ENCODE results near the gene MACROD2.

The MACROD2 gene

GRCh38 chr20:14732343-14732742, 737.0 kb downstream of the MACROD2 start:
- TF ChIP-seq, protein P1, sequence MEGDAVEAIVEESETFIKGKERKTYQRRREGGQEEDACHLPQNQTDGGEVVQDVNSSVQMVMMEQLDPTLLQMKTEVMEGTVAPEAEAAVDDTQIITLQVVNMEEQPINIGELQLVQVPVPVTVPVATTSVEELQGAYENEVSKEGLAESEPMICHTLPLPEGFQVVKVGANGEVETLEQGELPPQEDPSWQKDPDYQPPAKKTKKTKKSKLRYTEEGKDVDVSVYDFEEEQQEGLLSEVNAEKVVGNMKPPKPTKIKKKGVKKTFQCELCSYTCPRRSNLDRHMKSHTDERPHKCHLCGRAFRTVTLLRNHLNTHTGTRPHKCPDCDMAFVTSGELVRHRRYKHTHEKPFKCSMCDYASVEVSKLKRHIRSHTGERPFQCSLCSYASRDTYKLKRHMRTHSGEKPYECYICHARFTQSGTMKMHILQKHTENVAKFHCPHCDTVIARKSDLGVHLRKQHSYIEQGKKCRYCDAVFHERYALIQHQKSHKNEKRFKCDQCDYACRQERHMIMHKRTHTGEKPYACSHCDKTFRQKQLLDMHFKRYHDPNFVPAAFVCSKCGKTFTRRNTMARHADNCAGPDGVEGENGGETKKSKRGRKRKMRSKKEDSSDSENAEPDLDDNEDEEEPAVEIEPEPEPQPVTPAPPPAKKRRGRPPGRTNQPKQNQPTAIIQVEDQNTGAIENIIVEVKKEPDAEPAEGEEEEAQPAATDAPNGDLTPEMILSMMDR (IDR thresholded peaks at IDR 0.05; ENCODE audit: low read depth, low read length, missing control alignments), result no peak
- H3K4me3 ChIP-seq (replicated peaks; ENCODE audit: low read depth, low read length), result no peak overlapping the region
- DNase-seq (ENCODE audit: extremely low read depth, low read depth), result no peak

GRCh38 chr20:14732996-14733395, 737.7 kb downstream of the MACROD2 start:
- TF ChIP-seq, protein P1 (IDR thresholded peaks at IDR 0.05; ENCODE audit: low read depth, low read length, missing control alignments), result no peak
- DNase-seq (ENCODE audit: extremely low read depth, low read depth), result no peak
- no peak overlapping the region for H3K4me3 ChIP-seq (replicated peaks; ENCODE audit: low read depth, low read length)

DNA sequence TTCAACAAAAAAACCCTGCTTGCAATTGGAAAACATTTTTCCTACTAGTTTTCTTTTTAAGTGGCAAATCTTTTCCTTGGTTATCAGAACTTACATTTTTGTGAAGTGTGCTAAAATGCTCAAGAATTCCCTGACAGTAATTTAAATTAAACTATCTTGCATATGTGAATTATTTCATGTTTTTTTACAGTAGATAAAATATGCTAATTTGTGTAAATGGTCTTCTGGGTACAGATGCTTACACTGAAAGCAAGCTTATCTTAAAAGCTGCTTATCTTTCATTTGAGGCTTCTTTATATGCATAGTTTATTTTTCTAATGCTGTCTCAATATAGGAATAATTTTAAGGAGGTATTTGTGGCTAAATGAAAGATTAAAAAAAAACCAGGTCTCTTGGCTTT, 745.1 kb downstream of the MACROD2 start:
- no peak for DNase-seq (ENCODE audit: extremely low read depth, low read depth)
- H3K4me3 ChIP-seq (replicated peaks; ENCODE audit: low read depth, low read length), result no peak overlapping the region
- TF ChIP-seq, protein P1 (IDR thresholded peaks at IDR 0.05; ENCODE audit: low read depth, low read length, missing control alignments), result no peak

DNA sequence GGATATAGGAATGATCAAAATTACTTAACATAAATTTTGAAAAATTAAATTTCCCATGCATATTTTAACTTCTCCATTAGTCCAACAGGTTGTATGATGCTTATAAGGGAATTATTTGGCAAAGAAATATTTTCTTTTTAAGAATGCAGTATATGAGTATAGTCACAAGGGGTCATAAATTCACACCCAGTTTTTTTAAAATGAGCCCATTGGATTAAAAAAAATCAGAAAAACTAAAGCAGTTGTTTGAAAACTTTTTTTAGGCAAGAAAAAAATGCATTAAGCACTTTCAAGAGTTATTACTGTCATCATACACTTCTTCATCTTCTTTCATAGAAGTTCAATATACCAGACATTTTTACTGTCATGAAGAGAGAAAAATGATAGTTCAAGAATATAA, 746.3 kb downstream of the MACROD2 start:
- no peak overlapping the region for H3K4me3 ChIP-seq (replicated peaks; ENCODE audit: low read depth, low read length)
- DNase-seq (ENCODE audit: extremely low read depth, low read depth), result no peak
- TF ChIP-seq, protein P1 (IDR thresholded peaks at IDR 0.05; ENCODE audit: low read depth, low read length, missing control alignments), result no peak

DNA sequence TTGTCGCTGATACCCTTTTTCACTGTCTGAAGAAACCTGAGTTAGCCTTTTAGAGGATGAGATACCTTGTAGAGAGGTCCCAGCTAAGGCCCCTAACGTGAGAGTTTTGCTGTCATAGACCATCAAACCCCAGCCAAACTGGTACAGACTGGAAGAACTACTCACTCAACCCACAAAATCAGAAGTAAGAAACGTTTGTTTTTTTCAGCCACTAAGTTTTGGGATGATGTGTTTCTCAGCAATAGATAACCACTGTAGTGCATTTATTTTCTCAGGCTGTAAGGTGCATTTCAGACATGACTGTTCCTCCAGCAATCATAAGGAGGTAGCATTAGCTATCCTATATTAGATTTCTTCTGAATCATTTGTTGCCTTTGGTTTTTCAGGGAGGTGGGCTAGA, 749.4 kb downstream of the MACROD2 start:
- TF ChIP-seq, protein P1 (IDR thresholded peaks at IDR 0.05; ENCODE audit: low read depth, low read length, missing control alignments), result no peak
- H3K4me3 ChIP-seq (replicated peaks; ENCODE audit: low read depth, low read length), result no peak overlapping the region
- no peak for DNase-seq (ENCODE audit: extremely low read depth, low read depth)

DNA sequence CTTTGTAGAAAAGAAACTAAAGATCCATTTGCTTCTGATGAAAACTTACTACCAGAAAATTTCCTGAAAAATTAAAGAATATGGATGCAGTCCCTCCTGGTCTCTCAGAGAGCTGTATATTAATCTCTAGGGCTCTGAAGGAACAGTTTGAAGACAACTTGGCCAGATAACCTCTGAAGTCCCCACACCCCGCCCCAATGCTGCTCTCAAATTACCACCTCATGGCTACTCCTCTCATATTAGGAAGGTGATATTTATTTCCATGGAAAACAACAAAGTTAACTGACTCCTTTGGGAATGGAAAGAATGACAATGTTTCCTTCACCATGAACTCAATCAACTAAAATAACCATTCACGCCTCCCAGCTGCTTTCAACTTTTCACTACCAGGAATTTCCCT, 750.5 kb downstream of the MACROD2 start:
- no peak overlapping the region for H3K4me3 ChIP-seq (replicated peaks; ENCODE audit: low read depth, low read length)
- TF ChIP-seq, protein P1 (IDR thresholded peaks at IDR 0.05; ENCODE audit: low read depth, low read length, missing control alignments), result no peak
- DNase-seq (ENCODE audit: extremely low read depth, low read depth), result no peak

GRCh38 chr20:14751191-14751590, 755.9 kb downstream of the MACROD2 start:
- no peak overlapping the region for H3K4me3 ChIP-seq (replicated peaks; ENCODE audit: low read depth, low read length)
- no peak for DNase-seq (ENCODE audit: extremely low read depth, low read depth)
- TF ChIP-seq, protein P1 (IDR thresholded peaks at IDR 0.05; ENCODE audit: low read depth, low read length, missing control alignments), result no peak

All from HFF-Myc (cell line).